PC-3 (cell line): Measurements from ENCODE around the gene UQCC2.

ENCODE experiments used
- CTCF ChIP-seq: fragments of 300-600 bp; sonication (generic); conservative IDR thresholded peaks from 2 replicates; pipeline ENCODE4 v1.5.1; 2017; ENCODE audit warnings: antibody characterized with exemption, low read depth, mild to moderate bottlenecking, low read length
- EZH2 ChIP-seq: fragments of 300-600 bp; sonication (generic); IDR thresholded peaks from one replicate; pipeline ENCODE4 v1.6.1; 2017; ENCODE audit warnings: antibody characterized with exemption, mild to moderate bottlenecking, low read length; ENCODE audit not compliant: unreplicated experiment

DNA sequence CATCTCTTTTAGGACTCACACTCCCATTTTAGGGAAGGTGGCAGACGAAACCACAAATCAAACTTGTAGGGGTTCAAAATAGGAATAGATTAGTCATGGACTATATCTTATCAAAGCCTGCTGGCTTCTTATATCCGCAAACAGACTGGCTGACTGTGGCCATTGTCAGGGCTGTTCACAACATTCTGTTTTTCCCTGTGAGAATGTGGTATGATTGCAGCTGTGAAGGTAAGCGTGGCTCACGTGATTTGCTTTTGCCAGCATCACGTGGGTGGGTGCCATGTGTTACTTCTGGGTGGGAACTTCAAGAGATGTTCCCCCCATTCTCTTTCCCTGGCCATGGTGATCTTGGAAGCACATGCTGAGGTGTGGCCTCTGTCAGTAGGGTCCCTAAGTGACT, 29.3 kb upstream of the UQCC2 start:
- TF ChIP-seq CTCF, result no peak
- no peak for TF ChIP-seq EZH2
